Astrocyte of the spinal cord (primary cell): ENCODE data around the gene GNAO1.

Experiments used
- DNase-seq: peaks from one replicate; pipeline ENCODE4 v3.0.0; 2011; ENCODE audit warnings: low read depth, low spot score
- H3K4me3 ChIP-seq: 2 replicates; pipeline ENCODE4 v1.5.1; 2011; ENCODE audit warnings: low read depth, mild to moderate bottlenecking, low read length, moderate library complexity
- in situ Hi-C: cut with HindIII; loops from 2 replicates; pipeline ENCODE4 v1.10.0; 2017; ENCODE audit warnings: low sequenced_read_pairs
- TF ChIP-seq, protein P1 (sequence below): IDR thresholded peaks from 2 replicates; pipeline ENCODE4 v1.5.1; 2012; ENCODE audit warnings: low read depth, mild to moderate bottlenecking, low read length, inconsistent platforms

GNAO1 gene

DNA sequence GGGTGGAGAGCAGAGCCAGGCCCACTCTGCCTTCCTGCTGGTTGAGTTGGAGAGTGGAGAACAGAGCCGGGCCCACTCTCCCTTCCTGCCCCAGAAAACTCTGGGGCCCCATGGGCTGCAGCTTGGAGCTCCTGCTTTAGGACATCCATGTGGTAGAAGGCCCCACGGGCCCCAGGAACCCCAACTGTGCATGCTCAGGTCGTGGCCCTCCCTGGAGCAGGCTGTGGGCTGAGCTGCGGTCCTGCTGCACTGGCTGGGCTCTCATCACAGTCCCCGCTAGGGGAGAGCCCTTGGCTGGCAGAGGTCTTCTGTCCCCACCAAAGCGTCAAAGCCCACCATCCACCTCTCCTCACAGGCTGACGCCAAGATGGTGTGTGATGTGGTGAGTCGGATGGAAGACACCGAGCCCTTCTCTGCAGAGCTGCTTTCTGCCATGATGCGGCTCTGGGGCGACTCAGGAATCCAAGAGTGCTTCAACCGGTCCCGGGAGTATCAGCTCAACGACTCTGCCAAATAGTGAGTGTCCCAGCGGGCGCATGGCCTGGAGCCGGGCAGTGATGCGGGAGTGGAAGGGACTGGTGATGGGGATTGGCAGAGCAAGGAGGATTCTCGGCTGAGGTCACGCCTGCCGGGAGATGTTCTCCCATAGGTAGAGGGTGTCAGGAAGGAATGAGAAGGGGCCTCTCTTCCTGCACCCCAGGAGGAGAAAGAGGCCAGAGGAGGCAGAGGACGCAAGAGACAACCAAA lies 137.2 kb downstream of the GNAO1 start:
- in situ Hi-C loops: no loop called here
- H3K4me3 ChIP-seq: no peak overlapping the region
- DNase-seq: no peak
- TF ChIP-seq, protein P1, sequence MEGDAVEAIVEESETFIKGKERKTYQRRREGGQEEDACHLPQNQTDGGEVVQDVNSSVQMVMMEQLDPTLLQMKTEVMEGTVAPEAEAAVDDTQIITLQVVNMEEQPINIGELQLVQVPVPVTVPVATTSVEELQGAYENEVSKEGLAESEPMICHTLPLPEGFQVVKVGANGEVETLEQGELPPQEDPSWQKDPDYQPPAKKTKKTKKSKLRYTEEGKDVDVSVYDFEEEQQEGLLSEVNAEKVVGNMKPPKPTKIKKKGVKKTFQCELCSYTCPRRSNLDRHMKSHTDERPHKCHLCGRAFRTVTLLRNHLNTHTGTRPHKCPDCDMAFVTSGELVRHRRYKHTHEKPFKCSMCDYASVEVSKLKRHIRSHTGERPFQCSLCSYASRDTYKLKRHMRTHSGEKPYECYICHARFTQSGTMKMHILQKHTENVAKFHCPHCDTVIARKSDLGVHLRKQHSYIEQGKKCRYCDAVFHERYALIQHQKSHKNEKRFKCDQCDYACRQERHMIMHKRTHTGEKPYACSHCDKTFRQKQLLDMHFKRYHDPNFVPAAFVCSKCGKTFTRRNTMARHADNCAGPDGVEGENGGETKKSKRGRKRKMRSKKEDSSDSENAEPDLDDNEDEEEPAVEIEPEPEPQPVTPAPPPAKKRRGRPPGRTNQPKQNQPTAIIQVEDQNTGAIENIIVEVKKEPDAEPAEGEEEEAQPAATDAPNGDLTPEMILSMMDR: no peak

DNA sequence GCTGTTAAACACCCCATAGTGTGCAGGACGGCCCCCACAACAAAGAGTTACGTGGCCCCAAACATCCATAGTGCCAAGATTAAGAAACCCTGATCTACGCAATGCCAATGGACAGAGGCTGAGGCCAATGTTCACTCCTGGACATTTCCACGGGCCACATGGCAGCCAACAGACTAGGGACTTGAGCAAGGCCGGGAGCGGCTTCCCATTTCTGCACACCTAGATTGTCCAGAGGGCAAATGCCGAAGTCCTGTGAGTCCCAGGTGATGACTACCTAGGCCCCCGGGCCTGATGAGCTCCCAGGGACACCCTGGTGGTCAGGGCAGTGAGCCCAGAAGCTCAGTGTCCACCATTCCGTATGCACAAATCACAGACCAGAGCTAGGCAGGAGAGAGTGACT lies 138.6 kb downstream of the GNAO1 start:
- in situ Hi-C loops: no loop called here
- TF ChIP-seq, protein P1: no peak
- no peak for DNase-seq
- H3K4me3 ChIP-seq: no peak overlapping the region

DNA sequence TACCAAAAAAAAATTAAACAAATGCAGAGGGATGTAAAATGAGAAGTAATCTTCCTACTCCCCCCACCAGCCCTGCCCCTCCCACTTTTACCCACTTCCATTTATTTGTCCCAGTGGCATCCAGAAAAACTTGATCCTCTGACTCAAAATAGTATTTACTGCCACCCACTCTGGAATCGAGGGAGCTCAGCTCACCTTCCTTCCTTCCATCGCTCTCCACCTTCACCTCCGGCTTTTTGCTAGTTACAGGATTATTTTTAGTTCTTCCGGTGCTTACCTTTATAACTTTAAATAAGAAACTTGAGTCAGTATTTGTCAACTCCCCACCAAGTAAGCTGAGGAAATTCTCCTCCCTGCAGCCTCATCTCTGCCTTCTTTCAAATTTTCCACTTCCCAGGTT lies 139.2 kb downstream of the GNAO1 start:
- no peak for DNase-seq
- in situ Hi-C loops: no loop called here
- TF ChIP-seq, protein P1: no peak
- H3K4me3 ChIP-seq: no peak overlapping the region

DNA sequence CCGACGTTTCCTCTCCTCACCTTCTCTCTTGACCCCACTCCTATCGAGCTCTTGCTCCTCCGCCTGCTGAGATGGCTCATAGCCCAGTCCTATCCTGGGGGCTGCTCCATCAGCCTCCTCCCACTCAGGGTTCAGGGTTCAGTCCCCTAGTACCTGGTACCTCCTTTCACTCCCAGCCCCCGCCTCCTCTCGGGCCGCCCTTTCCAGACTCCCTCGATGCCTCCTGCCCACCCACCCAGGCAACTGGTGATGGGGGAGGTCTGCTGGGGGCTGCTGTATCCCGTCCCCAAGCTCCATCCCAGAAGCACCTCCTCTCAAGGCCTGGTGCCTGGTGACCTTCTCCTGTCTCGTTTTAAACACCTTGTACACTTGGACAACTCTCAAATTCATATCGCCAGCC lies 140.1 kb downstream of the GNAO1 start:
- TF ChIP-seq, protein P1: no peak
- DNase-seq: no peak
- H3K4me3 ChIP-seq: no peak overlapping the region
- in situ Hi-C loops: no loop called here

DNA sequence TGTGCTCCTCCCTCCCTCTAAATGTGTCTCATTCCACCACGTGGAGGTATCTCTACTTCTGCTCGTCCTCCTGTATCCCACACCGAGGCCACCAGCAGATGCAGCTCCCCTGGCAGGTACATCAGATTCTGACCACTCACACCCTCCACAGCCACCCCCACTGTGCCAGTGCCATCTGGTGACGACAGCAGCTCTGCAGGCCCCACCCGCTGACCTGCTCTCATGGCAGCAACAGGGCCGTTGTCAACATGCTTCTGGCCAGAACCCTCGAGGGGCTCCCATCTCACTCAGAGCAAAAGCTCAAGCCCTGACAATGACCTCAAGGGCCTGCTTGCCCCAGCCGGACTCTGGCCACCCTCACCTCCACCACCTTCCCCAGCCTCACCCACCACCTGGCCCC lies 140.6 kb downstream of the GNAO1 start:
- in situ Hi-C loops: no loop called here
- TF ChIP-seq, protein P1: no peak
- no peak overlapping the region for H3K4me3 ChIP-seq
- no peak for DNase-seq

DNA sequence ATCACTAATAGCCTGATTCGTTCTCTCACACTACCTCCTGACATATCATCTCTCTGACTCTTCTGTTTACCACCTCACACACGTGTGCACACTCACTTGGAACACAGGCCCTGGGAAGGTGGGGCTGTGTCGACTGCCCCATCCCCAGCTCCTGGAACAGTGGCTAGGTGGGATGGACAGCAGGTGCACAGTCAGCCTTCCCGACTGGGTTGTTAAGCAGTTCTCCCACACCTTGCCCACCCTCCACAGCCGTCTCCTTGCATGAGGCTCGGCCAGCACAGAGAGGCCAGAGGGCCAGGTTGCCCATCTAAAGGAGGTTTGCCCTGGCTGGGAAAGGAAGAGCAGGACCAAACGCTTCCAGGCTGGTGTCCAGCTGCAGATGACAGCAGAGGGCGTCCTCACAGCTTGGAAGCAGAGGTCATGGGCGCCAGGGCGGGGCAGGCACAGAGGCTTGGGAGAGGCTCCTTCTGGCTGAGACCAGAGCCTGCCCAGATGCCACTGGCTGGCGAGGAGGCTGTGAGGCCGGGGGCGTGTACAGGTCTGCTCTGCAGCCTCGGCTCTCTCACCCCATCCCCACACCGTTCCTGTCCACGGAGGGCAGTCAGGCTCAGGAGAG lies 141.3 kb downstream of the GNAO1 start:
- H3K4me3 ChIP-seq: no peak overlapping the region
- DNase-seq: peak; percentile 31
- in situ Hi-C loops: no loop called here
- TF ChIP-seq, protein P1: peak; percentile 36
